ENCODE measurements around the gene C14orf132. TPM values are rescaled to one million over a fixed set of nuclear protein-coding genes. Genes with fewer than 3 reads are reported as not detected.

C14orf132 gene
- total RNA-seq, 1 donor from 2014 or later, result 8.0 TPM

- no peaks in the 10 kb centered on the region for H3K27me3 ChIP-seq (ENCODE audit: insufficient read depth, low read length)
- DNase-seq (ENCODE audit: low read depth), result peak; percentile 66
- no peak overlapping the region for H2AFZ ChIP-seq (ENCODE audit: low read depth, low read length)
- Mint-ChIP-seq H3K36me3 (ENCODE audit: low read depth, unreplicated experiment) (peaks cover 5% of the 10 kb centered on the region), H3K4me1 (ENCODE audit: low read depth, unreplicated experiment) (peaks cover 31% of the 10 kb centered on the region), H3K27me3 (ENCODE audit: low read depth, unreplicated experiment) (peaks cover 2% of the 10 kb centered on the region), H3K27ac (ENCODE audit: unreplicated experiment) (peak overlapping the region; percentile 78), H3K9me3 (ENCODE audit: unreplicated experiment) (no peaks in the 10 kb centered on the region), H3K4me3 (ENCODE audit: unreplicated experiment) (peak overlapping the region; percentile 20)
- TF ChIP-seq EZH2 (IDR thresholded peaks at IDR 0.05; ENCODE audit: insufficient read depth, low read length) (no peak), CTCF (IDR thresholded peaks at IDR 0.05; ENCODE audit: insufficient read depth, low read depth, low read length) (peak; percentile 33)
- peak overlapping the region; percentile 74 for H3K27ac ChIP-seq (ENCODE audit: low read depth, low read length)
- peaks cover 42% of the 10 kb centered on the region for H3K4me1 ChIP-seq (ENCODE audit: insufficient read depth, low read length)
- peak overlapping the region; percentile 51 for H3K9ac ChIP-seq (ENCODE audit: low read length)
- H3K4me2 ChIP-seq (ENCODE audit: low read length), result peak overlapping the region; percentile 69
- H3K9me3 ChIP-seq (ENCODE audit: insufficient read depth, low read depth, low read length), result no peaks in the 10 kb centered on the region
- H4K20me1 ChIP-seq (ENCODE audit: insufficient read depth, low read length), result peaks cover 26% of the 10 kb centered on the region
- FAIRE-seq, result no peak
- H3K4me3 ChIP-seq (ENCODE audit: insufficient read depth, low read depth, low read length), result no peak overlapping the region
- H3K79me2 ChIP-seq (ENCODE audit: insufficient read depth, low read length), result peaks cover 11% of the 10 kb centered on the region
- peaks cover 11% of the 10 kb centered on the region for H3K36me3 ChIP-seq (ENCODE audit: insufficient read depth, low read length)
These were observed 47.5 kb downstream of the C14orf132 start for GRCh38 chr14:96086574-96087077.

- peaks cover 31% of the 10 kb centered on the region for H3K4me1 Mint-ChIP-seq (ENCODE audit: low read depth, unreplicated experiment)
- H3K9me3 ChIP-seq (ENCODE audit: insufficient read depth, low read depth, low read length), result no peaks in the 10 kb centered on the region
- H3K36me3 ChIP-seq (ENCODE audit: insufficient read depth, low read length), result peaks cover 11% of the 10 kb centered on the region
- no peak overlapping the region for H3K4me3 ChIP-seq (ENCODE audit: insufficient read depth, low read depth, low read length)
- H3K27ac Mint-ChIP-seq (ENCODE audit: unreplicated experiment), result no peak overlapping the region
- H3K4me1 ChIP-seq (ENCODE audit: insufficient read depth, low read length), result peaks cover 56% of the 10 kb centered on the region
- FAIRE-seq (no peak), DNase-seq (ENCODE audit: low read depth) (no peak)
- peaks cover 12% of the 10 kb centered on the region for H4K20me1 ChIP-seq (ENCODE audit: insufficient read depth, low read length)
- peaks cover 5% of the 10 kb centered on the region for H3K36me3 Mint-ChIP-seq (ENCODE audit: low read depth, unreplicated experiment)
- H3K9me3 Mint-ChIP-seq (ENCODE audit: unreplicated experiment), result no peaks in the 10 kb centered on the region
- no peak for TF ChIP-seq CTCF (IDR thresholded peaks at IDR 0.05; ENCODE audit: insufficient read depth, low read depth, low read length)
- TF ChIP-seq EZH2 (IDR thresholded peaks at IDR 0.05; ENCODE audit: insufficient read depth, low read length), result no peak
- no peak overlapping the region for H3K4me3 Mint-ChIP-seq (ENCODE audit: unreplicated experiment)
- no peak overlapping the region for H3K27ac ChIP-seq (ENCODE audit: low read depth, low read length)
- no peaks in the 10 kb centered on the region for H3K27me3 ChIP-seq (ENCODE audit: insufficient read depth, low read length)
- H3K4me2 ChIP-seq (ENCODE audit: low read length), result no peak overlapping the region
- H3K27me3 Mint-ChIP-seq (ENCODE audit: low read depth, unreplicated experiment), result peaks cover 2% of the 10 kb centered on the region
- no peak overlapping the region for H3K9ac ChIP-seq (ENCODE audit: low read length)
- peaks cover 4% of the 10 kb centered on the region for H3K79me2 ChIP-seq (ENCODE audit: insufficient read depth, low read length)
- H2AFZ ChIP-seq (ENCODE audit: low read depth, low read length), result no peak overlapping the region
These were observed 48.9 kb downstream of the C14orf132 start for GRCh38 chr14:96088074-96088473.

GRCh38 chr14:96088481-96088880 lies 49.3 kb downstream of the C14orf132 start:
- DNase-seq (ENCODE audit: low read depth), result no peak
- Histone ChIP-seq H3K4me3 (ENCODE audit: insufficient read depth, low read depth, low read length) (no peak overlapping the region), H3K9ac (ENCODE audit: low read length) (no peak overlapping the region), H3K4me2 (ENCODE audit: low read length) (no peak overlapping the region), H2AFZ (ENCODE audit: low read depth, low read length) (no peak overlapping the region), H3K36me3 (ENCODE audit: insufficient read depth, low read length) (peaks cover 11% of the 10 kb centered on the region), H3K27ac (ENCODE audit: low read depth, low read length) (no peak overlapping the region), H3K27me3 (ENCODE audit: insufficient read depth, low read length) (no peaks in the 10 kb centered on the region), H3K9me3 (ENCODE audit: insufficient read depth, low read depth, low read length) (no peaks in the 10 kb centered on the region), H4K20me1 (ENCODE audit: insufficient read depth, low read length) (peaks cover 8% of the 10 kb centered on the region), H3K4me1 (ENCODE audit: insufficient read depth, low read length) (peaks cover 58% of the 10 kb centered on the region), H3K79me2 (ENCODE audit: insufficient read depth, low read length) (no peaks in the 10 kb centered on the region)
- FAIRE-seq, result no peak
- H3K27me3 Mint-ChIP-seq (ENCODE audit: low read depth, unreplicated experiment), result peaks cover 2% of the 10 kb centered on the region
- H3K36me3 Mint-ChIP-seq (ENCODE audit: low read depth, unreplicated experiment), result peaks cover 5% of the 10 kb centered on the region
- H3K27ac Mint-ChIP-seq (ENCODE audit: unreplicated experiment), result no peak overlapping the region
- no peaks in the 10 kb centered on the region for H3K9me3 Mint-ChIP-seq (ENCODE audit: unreplicated experiment)
- TF ChIP-seq CTCF (IDR thresholded peaks at IDR 0.05; ENCODE audit: insufficient read depth, low read depth, low read length) (no peak), EZH2 (IDR thresholded peaks at IDR 0.05; ENCODE audit: insufficient read depth, low read length) (no peak)
- no peak overlapping the region for H3K4me3 Mint-ChIP-seq (ENCODE audit: unreplicated experiment)
- H3K4me1 Mint-ChIP-seq (ENCODE audit: low read depth, unreplicated experiment), result peaks cover 31% of the 10 kb centered on the region

Data from astrocyte (in vitro differentiated cells and primary cell).